ENCODE results near the gene TSPAN3. TPM values are rescaled to one million over a fixed set of nuclear protein-coding genes. Genes with fewer than 3 reads are reported as not detected.

TSPAN3 gene
- total RNA-seq, 1 donor from 2014 or later = 352 TPM

DNA sequence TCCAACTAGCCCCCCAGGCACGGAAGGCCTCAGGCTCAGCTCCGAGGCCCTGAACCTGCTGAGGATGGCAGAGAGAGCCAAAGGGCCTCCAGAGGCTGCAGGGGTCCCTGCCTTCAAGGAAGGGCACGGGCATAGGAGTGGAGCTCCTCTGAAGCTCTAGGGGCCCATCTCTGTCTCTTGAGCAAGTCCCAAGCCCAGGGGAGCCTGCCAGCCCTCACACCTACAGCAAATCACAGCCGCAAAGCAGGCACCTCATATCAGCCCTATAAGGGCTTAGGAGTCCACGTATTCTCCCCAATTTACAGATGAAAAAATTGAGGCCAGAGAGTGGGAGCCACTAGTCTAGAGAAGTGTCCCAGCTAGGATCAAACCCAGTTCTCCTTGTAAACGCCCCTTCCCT, 61.7 kb downstream of the TSPAN3 start:
- TF ChIP-seq, protein P1, sequence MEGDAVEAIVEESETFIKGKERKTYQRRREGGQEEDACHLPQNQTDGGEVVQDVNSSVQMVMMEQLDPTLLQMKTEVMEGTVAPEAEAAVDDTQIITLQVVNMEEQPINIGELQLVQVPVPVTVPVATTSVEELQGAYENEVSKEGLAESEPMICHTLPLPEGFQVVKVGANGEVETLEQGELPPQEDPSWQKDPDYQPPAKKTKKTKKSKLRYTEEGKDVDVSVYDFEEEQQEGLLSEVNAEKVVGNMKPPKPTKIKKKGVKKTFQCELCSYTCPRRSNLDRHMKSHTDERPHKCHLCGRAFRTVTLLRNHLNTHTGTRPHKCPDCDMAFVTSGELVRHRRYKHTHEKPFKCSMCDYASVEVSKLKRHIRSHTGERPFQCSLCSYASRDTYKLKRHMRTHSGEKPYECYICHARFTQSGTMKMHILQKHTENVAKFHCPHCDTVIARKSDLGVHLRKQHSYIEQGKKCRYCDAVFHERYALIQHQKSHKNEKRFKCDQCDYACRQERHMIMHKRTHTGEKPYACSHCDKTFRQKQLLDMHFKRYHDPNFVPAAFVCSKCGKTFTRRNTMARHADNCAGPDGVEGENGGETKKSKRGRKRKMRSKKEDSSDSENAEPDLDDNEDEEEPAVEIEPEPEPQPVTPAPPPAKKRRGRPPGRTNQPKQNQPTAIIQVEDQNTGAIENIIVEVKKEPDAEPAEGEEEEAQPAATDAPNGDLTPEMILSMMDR (IDR thresholded peaks at IDR 0.05; ENCODE audit: unreplicated experiment) = no peak
- no peaks in the 10 kb centered on the region for H3K36me3 Mint-ChIP-seq (ENCODE audit: insufficient read depth)
- H3K4me3 Mint-ChIP-seq (ENCODE audit: low read depth) = no peak overlapping the region
- H3K27me3 Mint-ChIP-seq = peaks cover 6% of the 10 kb centered on the region
- no peak overlapping the region for H3K27ac Mint-ChIP-seq
- no peaks in the 10 kb centered on the region for H3K9me3 Mint-ChIP-seq (ENCODE audit: low read depth)
- DNase-seq (ENCODE audit: low spot score, unreplicated experiment) = no peak
- no peaks in the 10 kb centered on the region for H3K4me1 Mint-ChIP-seq (ENCODE audit: low read depth)

DNA sequence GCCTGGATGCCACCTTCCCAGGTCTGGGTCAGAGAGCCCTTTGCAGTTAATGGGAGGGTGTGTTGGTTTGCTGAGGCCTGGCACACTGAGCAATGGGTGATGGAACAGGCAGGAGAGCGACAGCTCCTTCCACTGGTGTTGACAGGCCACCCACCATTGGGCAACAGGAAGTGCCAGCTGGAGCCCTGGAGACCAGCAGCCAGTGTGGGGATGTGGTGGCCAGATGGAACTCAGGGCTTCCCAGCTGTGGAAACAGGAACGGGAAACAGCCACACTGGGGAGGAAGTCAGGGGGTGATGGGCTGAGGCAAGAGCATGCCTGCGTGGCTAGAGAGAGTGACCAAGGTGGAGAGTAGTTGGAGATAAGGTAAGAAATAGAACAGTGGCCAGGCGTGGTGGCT, 66.7 kb downstream of the TSPAN3 start:
- no peak overlapping the region for H3K4me3 Mint-ChIP-seq (ENCODE audit: low read depth)
- H3K27me3 Mint-ChIP-seq = peaks cover 9% of the 10 kb centered on the region
- no peaks in the 10 kb centered on the region for H3K4me1 Mint-ChIP-seq (ENCODE audit: low read depth)

DNA sequence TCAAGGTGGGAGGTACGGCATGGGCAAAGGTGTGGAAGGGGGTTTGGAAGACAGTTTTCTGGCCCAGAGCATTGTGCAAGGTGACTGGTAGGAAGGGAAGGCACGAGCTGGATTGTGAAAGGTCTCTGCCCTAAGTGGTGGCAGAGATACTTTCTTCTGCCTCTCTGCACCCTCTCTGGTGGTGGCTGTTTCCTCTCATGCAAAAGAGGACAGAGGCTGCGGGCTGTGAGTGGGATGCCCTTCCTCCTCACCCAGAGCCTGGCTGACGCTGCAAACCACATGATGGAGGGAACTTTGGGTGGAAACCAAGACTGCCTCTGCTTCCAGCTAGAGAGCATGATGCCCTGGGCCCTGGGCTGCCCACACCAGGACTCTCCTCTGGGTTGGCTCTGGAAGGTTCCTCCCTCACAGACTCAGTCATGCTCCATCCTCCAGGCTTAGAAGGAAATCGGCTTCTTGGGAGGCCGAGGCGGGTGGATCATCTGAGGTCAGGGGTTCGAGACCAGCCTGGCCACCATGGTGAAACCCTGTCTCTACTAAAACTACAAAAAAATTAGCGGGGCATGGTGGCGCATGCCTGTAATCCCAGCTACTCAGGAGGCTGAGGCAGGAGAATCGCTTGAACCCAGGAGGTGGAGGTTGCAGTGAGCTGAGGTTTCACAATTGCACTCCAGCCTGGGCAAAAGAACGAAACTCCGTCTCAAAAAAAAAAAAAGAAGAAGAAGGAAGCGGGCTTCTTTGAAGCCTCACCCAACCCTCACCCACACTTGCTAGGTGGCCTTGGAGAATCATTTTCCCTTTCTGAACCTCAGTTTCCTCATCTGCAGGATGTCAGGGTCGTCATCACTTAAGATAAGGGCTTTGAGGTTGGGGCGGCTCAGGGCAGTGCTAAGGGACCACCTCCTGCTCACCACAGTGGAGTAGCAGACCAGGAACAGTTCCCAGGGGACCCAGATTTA, 67.7 kb downstream of the TSPAN3 start:
- no peaks in the 10 kb centered on the region for H3K4me1 Mint-ChIP-seq (ENCODE audit: low read depth)
- peaks cover 13% of the 10 kb centered on the region for H3K27me3 Mint-ChIP-seq
- H3K4me3 Mint-ChIP-seq (ENCODE audit: low read depth) = no peak overlapping the region
- no peak for DNase-seq (ENCODE audit: low spot score, unreplicated experiment)
- no peaks in the 10 kb centered on the region for H3K9me3 Mint-ChIP-seq (ENCODE audit: low read depth)
- no peak overlapping the region for H3K27ac Mint-ChIP-seq
- TF ChIP-seq, protein P1 (IDR thresholded peaks at IDR 0.05; ENCODE audit: unreplicated experiment) = no peak
- H3K36me3 Mint-ChIP-seq (ENCODE audit: insufficient read depth) = no peaks in the 10 kb centered on the region

More for the DNA sequence above, 66.7 kb downstream of the TSPAN3 start:
- Mint-ChIP-seq H3K36me3 (ENCODE audit: insufficient read depth) (no peaks in the 10 kb centered on the region), H3K27ac (no peak overlapping the region), H3K9me3 (ENCODE audit: low read depth) (no peaks in the 10 kb centered on the region)
- TF ChIP-seq, protein P1 (IDR thresholded peaks at IDR 0.05; ENCODE audit: unreplicated experiment) = no peak
- DNase-seq (ENCODE audit: low spot score, unreplicated experiment) = no peak

DNA sequence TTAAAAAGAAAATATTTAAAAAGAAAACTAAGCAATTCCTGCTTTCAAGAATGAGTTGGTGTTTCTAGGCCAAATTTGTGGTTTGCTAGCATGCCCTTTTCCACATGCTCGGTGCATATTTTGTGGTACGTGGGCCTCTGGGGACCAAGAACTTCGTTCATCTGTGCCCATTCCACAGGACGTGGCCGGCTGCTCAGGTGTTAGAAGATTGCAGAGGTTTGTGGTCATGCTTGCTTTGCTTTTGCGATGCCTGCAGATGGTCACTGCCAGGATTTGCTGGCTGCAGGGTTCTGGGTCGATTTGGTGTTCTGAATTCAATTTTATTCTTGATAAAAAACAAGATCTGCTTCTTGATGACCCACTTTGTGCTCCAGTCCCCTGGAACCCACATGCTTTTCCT, 68.5 kb downstream of the TSPAN3 start:
- TF ChIP-seq, protein P1 (IDR thresholded peaks at IDR 0.05; ENCODE audit: unreplicated experiment) = no peak
- no peaks in the 10 kb centered on the region for H3K4me1 Mint-ChIP-seq (ENCODE audit: low read depth)

DNA sequence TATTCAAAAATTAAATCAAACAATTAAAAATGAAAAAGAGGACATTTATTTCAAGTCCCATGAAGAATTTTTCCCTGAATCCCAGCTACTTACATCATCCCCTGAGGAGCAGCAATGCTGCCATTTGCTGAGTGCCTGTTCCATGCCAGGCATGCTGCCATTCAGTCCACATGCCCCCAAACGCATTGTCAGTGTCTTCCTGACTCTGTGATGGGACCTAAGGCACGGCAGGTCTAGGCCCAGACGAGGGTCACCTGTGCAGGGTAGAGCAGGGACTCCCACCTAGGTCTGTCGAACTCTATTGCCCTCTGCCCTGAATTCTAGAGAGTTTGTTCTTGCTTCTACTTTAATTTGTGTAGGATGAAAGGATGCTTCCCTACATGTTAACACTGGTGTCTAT, 68.9 kb downstream of the TSPAN3 start:
- TF ChIP-seq, protein P1 (IDR thresholded peaks at IDR 0.05; ENCODE audit: unreplicated experiment) = no peak
- Mint-ChIP-seq H3K4me1 (ENCODE audit: low read depth) (no peaks in the 10 kb centered on the region), H3K27ac (no peak overlapping the region)

More for the DNA sequence above, 68.5 kb downstream of the TSPAN3 start:
- Mint-ChIP-seq H3K27me3 (peaks cover 13% of the 10 kb centered on the region), H3K4me3 (ENCODE audit: low read depth) (no peak overlapping the region), H3K36me3 (ENCODE audit: insufficient read depth) (no peaks in the 10 kb centered on the region), H3K27ac (no peak overlapping the region), H3K9me3 (ENCODE audit: low read depth) (no peaks in the 10 kb centered on the region)
- no peak for DNase-seq (ENCODE audit: low spot score, unreplicated experiment)

More for the DNA sequence above, 68.9 kb downstream of the TSPAN3 start:
- Mint-ChIP-seq H3K4me3 (ENCODE audit: low read depth) (no peak overlapping the region), H3K27me3 (peaks cover 13% of the 10 kb centered on the region), H3K36me3 (ENCODE audit: insufficient read depth) (no peaks in the 10 kb centered on the region), H3K9me3 (ENCODE audit: low read depth) (no peaks in the 10 kb centered on the region)
- DNase-seq (ENCODE audit: low spot score, unreplicated experiment) = no peak
